ENCODE measurements around the gene CLRN2. TPM values are rescaled to one million over a fixed set of nuclear protein-coding genes. Genes with fewer than 3 reads are reported as not detected.

Gene CLRN2
- total RNA-seq, 1 donor from 2014 or later, result not detected

DNA sequence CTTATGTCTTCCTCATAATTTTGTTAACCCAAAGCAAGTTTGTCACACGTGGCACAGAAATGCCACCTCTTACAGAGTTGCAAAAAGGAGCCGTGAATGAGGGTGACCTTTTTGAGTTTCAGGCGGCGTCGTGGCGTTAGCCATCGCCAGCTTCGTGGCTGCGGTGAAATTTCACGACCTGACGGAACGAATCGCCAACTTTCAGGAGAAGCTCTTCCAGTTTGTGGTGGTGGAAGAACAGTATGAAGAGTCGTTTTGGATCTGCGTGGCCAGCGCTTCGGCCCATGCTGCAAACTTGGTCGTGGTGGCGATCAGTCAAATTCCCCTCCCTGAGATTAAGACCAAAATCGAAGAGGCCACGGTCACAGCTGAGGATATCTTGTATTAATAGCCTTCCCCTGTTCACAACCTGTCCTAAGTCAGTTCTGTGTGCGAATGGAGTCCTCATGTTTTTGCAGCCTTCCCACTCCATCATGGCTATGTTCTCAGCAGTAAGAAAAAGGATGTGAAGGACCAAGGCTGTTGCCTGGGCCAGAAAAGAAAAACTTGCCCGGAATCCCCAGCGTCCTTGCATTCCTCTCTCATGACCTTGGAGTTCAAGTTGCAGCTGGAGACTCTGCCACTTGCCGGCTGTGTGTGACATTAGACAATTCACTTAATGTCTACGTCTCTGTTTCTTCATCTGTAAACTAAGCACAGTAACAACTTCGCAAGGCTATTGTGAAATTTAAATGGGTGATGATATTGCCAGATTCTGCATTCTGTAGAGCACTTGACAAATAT lies 11.9 kb downstream of the CLRN2 start:
- Histone ChIP-seq H3K27me3 (ENCODE audit: insufficient read depth, low read length) (peaks cover 11% of the 10 kb centered on the region), H2AFZ (ENCODE audit: low read depth, low read length) (no peak overlapping the region), H3K4me1 (ENCODE audit: insufficient read depth, low read length) (no peaks in the 10 kb centered on the region), H3K4me2 (ENCODE audit: low read length) (no peak overlapping the region), H3K27ac (ENCODE audit: low read depth, low read length) (no peak overlapping the region), H4K20me1 (ENCODE audit: insufficient read depth, low read length) (no peaks in the 10 kb centered on the region), H3K9me3 (ENCODE audit: insufficient read depth, low read depth, low read length) (no peaks in the 10 kb centered on the region), H3K79me2 (ENCODE audit: insufficient read depth, low read length) (no peaks in the 10 kb centered on the region), H3K4me3 (ENCODE audit: insufficient read depth, low read depth, low read length) (no peak overlapping the region), H3K36me3 (ENCODE audit: insufficient read depth, low read length) (no peaks in the 10 kb centered on the region), H3K9ac (ENCODE audit: low read length) (no peak overlapping the region)
- peaks cover 3% of the 10 kb centered on the region for H3K27me3 Mint-ChIP-seq (ENCODE audit: low read depth, unreplicated experiment)
- H3K4me1 Mint-ChIP-seq (ENCODE audit: low read depth, unreplicated experiment), result peaks cover 7% of the 10 kb centered on the region
- DNase-seq (ENCODE audit: low read depth) (no peak), FAIRE-seq (no peak)
- no peak overlapping the region for H3K4me3 Mint-ChIP-seq (ENCODE audit: unreplicated experiment)
- TF ChIP-seq, protein P1, sequence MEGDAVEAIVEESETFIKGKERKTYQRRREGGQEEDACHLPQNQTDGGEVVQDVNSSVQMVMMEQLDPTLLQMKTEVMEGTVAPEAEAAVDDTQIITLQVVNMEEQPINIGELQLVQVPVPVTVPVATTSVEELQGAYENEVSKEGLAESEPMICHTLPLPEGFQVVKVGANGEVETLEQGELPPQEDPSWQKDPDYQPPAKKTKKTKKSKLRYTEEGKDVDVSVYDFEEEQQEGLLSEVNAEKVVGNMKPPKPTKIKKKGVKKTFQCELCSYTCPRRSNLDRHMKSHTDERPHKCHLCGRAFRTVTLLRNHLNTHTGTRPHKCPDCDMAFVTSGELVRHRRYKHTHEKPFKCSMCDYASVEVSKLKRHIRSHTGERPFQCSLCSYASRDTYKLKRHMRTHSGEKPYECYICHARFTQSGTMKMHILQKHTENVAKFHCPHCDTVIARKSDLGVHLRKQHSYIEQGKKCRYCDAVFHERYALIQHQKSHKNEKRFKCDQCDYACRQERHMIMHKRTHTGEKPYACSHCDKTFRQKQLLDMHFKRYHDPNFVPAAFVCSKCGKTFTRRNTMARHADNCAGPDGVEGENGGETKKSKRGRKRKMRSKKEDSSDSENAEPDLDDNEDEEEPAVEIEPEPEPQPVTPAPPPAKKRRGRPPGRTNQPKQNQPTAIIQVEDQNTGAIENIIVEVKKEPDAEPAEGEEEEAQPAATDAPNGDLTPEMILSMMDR (IDR thresholded peaks at IDR 0.05; ENCODE audit: insufficient read depth, low read depth, low read length), result no peak
- no peak for TF ChIP-seq EZH2 (IDR thresholded peaks at IDR 0.05; ENCODE audit: insufficient read depth, low read length)
- H3K9me3 Mint-ChIP-seq (ENCODE audit: unreplicated experiment), result no peaks in the 10 kb centered on the region
- H3K36me3 Mint-ChIP-seq (ENCODE audit: low read depth, unreplicated experiment), result no peaks in the 10 kb centered on the region
- H3K27ac Mint-ChIP-seq (ENCODE audit: unreplicated experiment), result no peak overlapping the region

DNA sequence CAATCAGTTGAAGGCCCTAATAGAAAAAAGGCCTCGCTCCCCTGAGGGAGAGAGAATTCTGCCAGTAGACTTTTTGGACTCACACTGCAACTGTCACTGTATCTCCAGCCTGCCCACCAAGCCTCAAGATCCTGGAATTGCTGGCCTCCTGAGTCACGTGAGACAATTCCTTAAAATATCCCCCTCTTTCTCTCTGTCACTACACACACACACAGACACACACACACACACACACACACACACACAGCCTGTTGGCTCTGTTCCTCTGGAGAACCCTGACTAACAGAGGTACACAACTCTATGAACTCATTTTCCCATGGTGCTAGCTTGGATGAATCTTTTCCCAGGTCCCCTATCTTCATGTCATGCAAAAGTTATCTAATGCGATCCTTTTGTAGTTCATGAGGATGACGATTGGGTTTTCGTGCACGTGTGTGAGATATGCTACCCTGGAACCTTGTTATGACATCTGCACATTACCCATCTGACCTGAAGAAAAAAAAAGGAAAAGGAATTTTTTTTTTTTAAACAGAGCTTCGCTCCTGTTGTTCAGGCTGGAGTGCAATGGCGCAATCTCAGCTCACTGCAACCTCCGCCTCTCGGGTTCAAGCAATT lies 13.7 kb downstream of the CLRN2 start:
- peaks cover 11% of the 10 kb centered on the region for H3K27me3 ChIP-seq (ENCODE audit: insufficient read depth, low read length)
- no peak for DNase-seq (ENCODE audit: low read depth)
- no peak overlapping the region for H2AFZ ChIP-seq (ENCODE audit: low read depth, low read length)
- H3K36me3 ChIP-seq (ENCODE audit: insufficient read depth, low read length), result no peaks in the 10 kb centered on the region
- no peak for FAIRE-seq
- H3K27ac Mint-ChIP-seq (ENCODE audit: unreplicated experiment), result no peak overlapping the region
- H3K4me1 ChIP-seq (ENCODE audit: insufficient read depth, low read length), result no peaks in the 10 kb centered on the region
- no peak overlapping the region for H3K4me2 ChIP-seq (ENCODE audit: low read length)
- H3K27ac ChIP-seq (ENCODE audit: low read depth, low read length), result no peak overlapping the region
- H3K9ac ChIP-seq (ENCODE audit: low read length), result no peak overlapping the region
- no peaks in the 10 kb centered on the region for H4K20me1 ChIP-seq (ENCODE audit: insufficient read depth, low read length)
- no peaks in the 10 kb centered on the region for H3K27me3 Mint-ChIP-seq (ENCODE audit: low read depth, unreplicated experiment)
- no peaks in the 10 kb centered on the region for H3K36me3 Mint-ChIP-seq (ENCODE audit: low read depth, unreplicated experiment)
- no peaks in the 10 kb centered on the region for H3K9me3 ChIP-seq (ENCODE audit: insufficient read depth, low read depth, low read length)
- TF ChIP-seq EZH2 (IDR thresholded peaks at IDR 0.05; ENCODE audit: insufficient read depth, low read length), result no peak
- TF ChIP-seq, protein P1 (IDR thresholded peaks at IDR 0.05; ENCODE audit: insufficient read depth, low read depth, low read length), result no peak
- no peak overlapping the region for H3K4me3 ChIP-seq (ENCODE audit: insufficient read depth, low read depth, low read length)
- H3K4me3 Mint-ChIP-seq (ENCODE audit: unreplicated experiment), result no peak overlapping the region
- H3K79me2 ChIP-seq (ENCODE audit: insufficient read depth, low read length), result no peaks in the 10 kb centered on the region
- peaks cover 7% of the 10 kb centered on the region for H3K4me1 Mint-ChIP-seq (ENCODE audit: low read depth, unreplicated experiment)
- H3K9me3 Mint-ChIP-seq (ENCODE audit: unreplicated experiment), result no peaks in the 10 kb centered on the region
